HG03095 (cell line): ENCODE measurements around the gene CYB5B.

Experiments used
- ATAC-seq: cut with Tn5 transposase; IDR thresholded peaks from one replicate; pipeline ENCODE4 v1.9.1; 2021; ENCODE audit warnings: moderate library complexity; ENCODE audit not compliant: unreplicated experiment

The CYB5B gene, protein sequence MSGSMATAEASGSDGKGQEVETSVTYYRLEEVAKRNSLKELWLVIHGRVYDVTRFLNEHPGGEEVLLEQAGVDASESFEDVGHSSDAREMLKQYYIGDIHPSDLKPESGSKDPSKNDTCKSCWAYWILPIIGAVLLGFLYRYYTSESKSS

GRCh38 chr16:69424053-69424934 lies at the start of gene CYB5B:
CYB5B (plus strand) TSS chr16:69424619; CDS start chr16:69424684, 65 bp downstream.
- peak; percentile 93 for ATAC-seq

- ATAC-seq, result no peak
Measured at GRCh38 chr16:69376393-69377059, 47.9 kb upstream of the CYB5B start.

DNA sequence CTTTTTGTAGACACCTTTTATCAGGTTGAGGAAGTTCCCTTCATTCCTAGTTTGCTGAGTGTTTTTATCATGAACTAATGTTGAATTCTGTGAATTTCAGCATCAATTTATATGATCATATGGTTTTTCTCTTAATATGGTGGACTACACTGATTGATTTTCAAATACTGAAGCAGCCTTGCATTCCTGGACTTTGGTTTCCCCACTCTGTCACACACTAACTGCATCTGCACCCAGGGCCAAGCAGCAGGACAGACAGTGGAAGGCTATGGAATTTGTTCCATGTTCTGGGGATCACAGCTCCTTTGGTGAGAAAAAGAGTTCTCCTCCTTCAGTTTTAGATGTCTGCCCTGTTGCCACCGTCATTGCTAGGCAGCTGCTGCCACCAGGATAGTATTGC lies 46.4 kb upstream of the CYB5B start:
- ATAC-seq, result no peak

DNA sequence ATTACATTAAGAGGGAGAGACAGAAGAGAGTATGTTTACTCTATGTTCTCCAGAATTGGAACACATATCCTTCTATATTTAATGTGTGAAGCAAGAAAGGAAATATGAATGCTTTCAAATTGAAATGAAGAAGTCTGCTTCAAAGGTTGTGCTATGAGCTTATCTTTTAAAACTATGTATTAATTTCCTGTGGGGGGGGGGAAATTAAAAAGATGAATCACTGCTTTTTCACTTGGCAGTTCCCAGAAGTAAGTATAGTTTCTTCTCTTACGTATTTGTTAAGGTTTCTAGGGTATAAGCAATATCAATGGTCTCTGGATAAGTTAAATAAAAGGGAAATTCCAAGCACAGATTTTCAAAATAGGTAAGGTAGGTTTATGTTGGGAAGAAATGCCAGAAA lies 45.7 kb upstream of the CYB5B start:
- ATAC-seq, result no peak

DNA sequence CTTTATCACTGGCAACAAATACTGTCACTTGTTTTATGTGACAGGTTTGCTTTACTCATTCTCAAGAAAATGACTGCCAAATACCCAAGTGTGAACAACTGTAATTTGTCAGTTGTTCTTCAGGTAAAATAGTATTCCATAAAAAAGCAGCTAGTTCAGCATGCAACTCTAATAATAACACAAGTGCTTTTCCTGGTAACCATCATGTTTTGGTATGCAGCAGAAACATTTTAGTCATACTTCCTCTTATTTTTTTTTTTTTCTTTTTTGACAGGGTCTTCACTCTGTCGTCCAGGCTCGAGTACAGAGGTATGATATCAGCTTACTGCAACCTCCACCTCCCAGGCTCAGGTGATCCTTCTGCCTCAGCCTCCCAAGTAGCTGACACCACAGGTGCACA lies 43.2 kb upstream of the CYB5B start:
- no peak for ATAC-seq

DNA sequence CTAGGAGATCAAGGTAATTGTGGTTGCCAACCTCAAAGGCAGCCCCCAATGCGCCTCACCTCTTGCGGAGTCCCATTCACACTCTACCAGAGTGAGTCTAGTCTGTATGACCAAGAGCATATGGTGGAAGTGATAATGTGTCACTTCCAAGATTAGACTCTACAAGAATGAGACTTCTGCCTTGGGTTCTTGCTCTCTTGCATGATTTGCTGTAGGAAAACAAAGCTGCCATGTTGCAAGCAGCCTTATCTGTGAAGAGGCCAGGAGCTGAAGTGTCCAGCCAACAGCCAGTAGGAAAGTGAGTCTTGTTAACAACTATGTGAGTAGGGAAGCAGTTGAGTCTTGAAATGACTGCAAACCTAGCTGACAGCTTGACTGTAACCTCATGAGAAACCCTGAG lies 42.0 kb upstream of the CYB5B start:
- no peak for ATAC-seq

DNA sequence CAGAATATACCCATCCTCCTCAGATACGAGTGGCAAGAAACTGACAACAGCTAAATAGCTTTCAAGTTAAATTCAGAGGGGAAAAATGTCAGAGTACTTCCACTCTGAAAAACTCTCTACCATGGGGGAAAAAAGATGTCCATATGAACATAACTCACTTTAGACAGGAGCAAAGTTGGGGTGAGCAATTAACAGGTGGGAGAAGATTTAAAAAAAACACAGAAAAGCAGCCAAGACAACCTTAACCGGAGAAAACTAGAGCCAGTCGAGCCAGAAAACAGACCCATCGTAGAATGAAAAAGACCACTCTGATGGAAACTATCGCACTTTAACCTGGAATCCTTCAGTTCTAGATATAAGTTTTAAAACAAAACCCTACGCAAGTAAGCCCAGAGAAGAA lies 39.4 kb upstream of the CYB5B start:
- no peak for ATAC-seq

- ATAC-seq, result no peak
Measured at GRCh38 chr16:69386596-69386995, 37.8 kb upstream of the CYB5B start.

GRCh38 chr16:69393898-69394849 lies 30.2 kb upstream of the CYB5B start:
- ATAC-seq, result no peak

DNA sequence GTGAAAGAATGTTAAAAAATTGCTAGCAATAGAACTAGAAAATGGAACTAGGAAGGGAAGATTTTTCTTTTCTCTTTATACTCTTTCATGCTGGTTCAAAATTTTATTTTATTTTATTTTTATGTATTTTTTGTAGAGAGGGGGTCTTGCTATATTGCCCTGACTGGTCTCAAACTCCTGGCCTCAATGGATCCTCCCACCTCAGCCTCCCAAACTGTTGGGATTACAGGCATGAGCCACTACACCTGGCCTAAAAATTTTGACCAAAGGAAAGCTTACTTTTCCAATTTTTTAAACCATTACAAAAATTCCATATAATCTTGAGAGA lies 28.6 kb upstream of the CYB5B start:
- no peak for ATAC-seq

- ATAC-seq, result peak; percentile 57
Measured at GRCh38 chr16:69396187-69397061, 28.0 kb upstream of the CYB5B start.

GRCh38 chr16:69397821-69398521 lies 26.4 kb upstream of the CYB5B start:
- no peak for ATAC-seq

- no peak for ATAC-seq
Measured at GRCh38 chr16:69399361-69399760, 25.1 kb upstream of the CYB5B start.

DNA sequence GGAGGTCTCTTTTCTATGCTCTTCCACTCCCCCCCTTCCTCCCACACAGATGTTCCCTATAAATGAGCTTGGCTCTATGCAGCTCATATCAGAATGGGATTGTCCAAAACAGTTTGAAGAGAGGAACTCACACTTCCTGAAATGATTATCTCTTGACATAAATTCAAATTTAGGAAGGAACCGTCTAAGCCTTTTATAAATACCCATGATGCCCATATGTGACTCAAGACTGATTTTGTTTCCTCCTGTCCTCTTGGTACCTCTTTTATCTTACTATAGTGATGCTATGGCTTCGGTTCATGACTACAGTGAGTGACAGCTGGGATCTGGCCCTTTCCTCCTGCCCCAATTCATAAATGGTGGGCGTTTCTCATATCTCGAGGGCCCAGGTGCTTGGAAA lies 22.0 kb upstream of the CYB5B start:
- no peak for ATAC-seq

DNA sequence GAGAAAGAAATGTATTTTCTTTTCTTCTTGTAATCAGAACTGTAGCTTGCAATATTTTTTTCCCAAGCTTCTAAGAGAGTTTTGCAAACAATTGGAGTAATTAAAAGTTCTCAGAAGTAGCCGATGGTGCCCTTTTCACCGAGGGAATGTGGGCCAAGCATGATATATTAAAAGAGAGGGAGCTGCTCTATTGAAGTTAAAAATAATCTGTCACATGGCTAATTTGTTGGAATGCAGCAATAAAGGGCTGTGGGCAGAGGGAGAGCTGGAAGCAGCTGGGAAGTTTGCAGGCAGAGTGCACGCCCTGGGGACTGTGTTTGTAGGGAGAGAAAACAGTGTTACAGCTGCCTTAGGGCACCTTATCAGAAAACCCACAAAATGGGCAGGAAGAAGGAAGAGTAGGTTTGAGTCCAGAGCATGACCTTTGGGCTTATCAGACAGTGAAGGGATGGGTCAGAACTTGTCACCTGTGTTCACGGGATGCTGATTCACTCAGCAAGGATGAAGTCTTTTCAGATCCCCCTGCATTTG lies 20.1 kb upstream of the CYB5B start:
- ATAC-seq, result no peak

DNA sequence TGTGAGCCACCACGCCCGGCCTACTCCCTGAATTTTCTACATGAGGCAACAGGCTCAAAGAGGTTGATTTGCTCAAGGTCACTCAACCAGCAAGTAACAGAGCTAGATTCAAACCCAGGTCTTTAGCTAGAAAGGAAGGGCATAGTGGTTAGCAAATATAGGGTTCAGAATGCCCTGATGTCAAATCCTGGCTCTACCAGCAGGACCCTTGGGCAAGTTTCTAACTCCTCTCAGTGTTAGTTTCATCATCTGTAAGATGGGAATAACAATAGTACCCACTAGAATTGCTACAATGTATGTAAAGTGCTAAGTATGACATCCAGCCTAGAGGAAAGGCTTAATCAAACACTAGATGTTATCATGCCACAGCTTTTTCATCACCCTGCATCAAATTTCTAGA lies 19.1 kb upstream of the CYB5B start:
- no peak for ATAC-seq

DNA sequence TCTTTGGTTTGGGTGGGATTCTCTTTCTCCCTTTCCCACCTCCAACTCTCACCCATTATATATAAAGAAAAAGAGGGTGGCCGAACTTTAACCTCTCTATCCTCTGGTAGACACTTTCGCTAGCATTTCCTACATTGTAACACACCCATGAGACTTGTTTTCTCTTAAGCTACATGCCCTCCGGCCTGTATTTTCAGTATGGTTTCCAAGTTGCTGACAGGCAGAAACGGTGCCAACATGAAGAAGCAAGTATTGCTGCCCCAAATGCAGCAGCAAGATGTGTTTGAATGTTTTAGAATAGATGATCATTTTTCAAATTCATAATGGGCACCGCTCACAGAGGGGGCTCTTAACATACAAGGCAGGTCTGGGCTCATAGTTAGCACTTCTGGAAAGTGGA lies 18.7 kb upstream of the CYB5B start:
- no peak for ATAC-seq

DNA sequence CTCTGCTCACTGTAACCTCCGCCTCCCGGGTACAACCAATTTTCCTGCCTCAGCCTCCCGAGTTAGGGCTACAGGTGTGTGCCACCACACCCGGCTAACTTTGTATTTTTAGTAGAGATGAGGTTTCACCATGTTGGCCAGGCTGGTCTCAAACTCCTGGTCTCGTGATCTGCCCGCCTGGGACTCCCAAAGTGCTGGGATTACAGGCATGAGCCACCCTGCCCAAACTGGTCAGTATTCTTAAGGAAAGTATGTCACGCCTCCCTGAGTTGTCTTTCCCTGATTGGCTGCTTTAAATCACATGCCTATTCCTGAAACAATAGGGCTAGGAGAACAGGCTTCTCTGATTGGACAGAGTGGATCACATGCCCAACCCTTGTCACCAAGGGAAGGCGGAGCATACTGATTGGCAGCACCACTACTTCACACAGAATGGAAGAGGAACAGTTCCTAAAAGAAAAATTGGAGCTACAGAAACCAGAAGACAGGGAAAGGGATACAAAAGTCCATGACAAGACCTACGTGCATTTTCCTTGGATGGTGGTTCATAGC lies 17.6 kb upstream of the CYB5B start:
- no peak for ATAC-seq
